Measurements from ENCODE around the gene TACC3.

The TACC3 gene

GRCh38 chr4:1744552-1744951 lies 23.2 kb downstream of the TACC3 start:
- in situ Hi-C loops (cut with MboI; ENCODE audit: low sequenced_read_pairs), result no loop called here

- in situ Hi-C loops (cut with MboI; ENCODE audit: low sequenced_read_pairs), result no loop called here
Measured at GRCh38 chr4:1745165-1745564, 23.8 kb downstream of the TACC3 start.

- in situ Hi-C loops (cut with MboI; ENCODE audit: low sequenced_read_pairs), result no loop called here
Measured at GRCh38 chr4:1745697-1746096, 24.4 kb downstream of the TACC3 start.

GRCh38 chr4:1746265-1746691 lies 25.0 kb downstream of the TACC3 start:
- in situ Hi-C loops (cut with MboI; ENCODE audit: low sequenced_read_pairs), result no loop called here

- in situ Hi-C loops (cut with MboI; ENCODE audit: low sequenced_read_pairs), result no loop called here
Measured at GRCh38 chr4:1746919-1747602, 25.7 kb downstream of the TACC3 start.

GRCh38 chr4:1747603-1747967 lies 26.3 kb downstream of the TACC3 start:
- in situ Hi-C loops (cut with MboI; ENCODE audit: low sequenced_read_pairs), result no loop called here

- in situ Hi-C loops (cut with MboI; ENCODE audit: low sequenced_read_pairs), result no loop called here
Measured at GRCh38 chr4:1748465-1748995, 27.2 kb downstream of the TACC3 start.

- in situ Hi-C loops (cut with MboI; ENCODE audit: low sequenced_read_pairs), result no loop called here
Measured at GRCh38 chr4:1749370-1749769, 28.0 kb downstream of the TACC3 start.

GRCh38 chr4:1749826-1750225 lies 28.5 kb downstream of the TACC3 start:
- in situ Hi-C loops (cut with MboI; ENCODE audit: low sequenced_read_pairs), result no loop called here

- in situ Hi-C loops (cut with MboI; ENCODE audit: low sequenced_read_pairs), result no loop called here
Measured at GRCh38 chr4:1750381-1751154, 29.2 kb downstream of the TACC3 start.

- in situ Hi-C loops (cut with MboI; ENCODE audit: low sequenced_read_pairs), result no loop called here
Measured at GRCh38 chr4:1751155-1751918, 30.0 kb downstream of the TACC3 start.

GRCh38 chr4:1751919-1752283 lies 30.6 kb downstream of the TACC3 start:
- in situ Hi-C loops (cut with MboI; ENCODE audit: low sequenced_read_pairs), result no loop called here

GRCh38 chr4:1752284-1753041 lies 31.1 kb downstream of the TACC3 start:
- in situ Hi-C loops (cut with MboI; ENCODE audit: low sequenced_read_pairs), result no loop called here

- in situ Hi-C loops (cut with MboI; ENCODE audit: low sequenced_read_pairs), result no loop called here
Measured at GRCh38 chr4:1753294-1753696, 32.0 kb downstream of the TACC3 start.

GRCh38 chr4:1753697-1754311 lies 32.5 kb downstream of the TACC3 start:
- in situ Hi-C loops (cut with MboI; ENCODE audit: low sequenced_read_pairs), result no loop called here

GRCh38 chr4:1754336-1754735 lies 33.0 kb downstream of the TACC3 start:
- in situ Hi-C loops (cut with MboI; ENCODE audit: low sequenced_read_pairs), result no loop called here

GRCh38 chr4:1755297-1755696 lies 34.0 kb downstream of the TACC3 start:
- in situ Hi-C loops (cut with MboI; ENCODE audit: low sequenced_read_pairs), result no loop called here

- in situ Hi-C loops (cut with MboI; ENCODE audit: low sequenced_read_pairs), result no loop called here
Measured at GRCh38 chr4:1756079-1756478, 34.8 kb downstream of the TACC3 start.

- in situ Hi-C loops (cut with MboI; ENCODE audit: low sequenced_read_pairs), result no loop called here
Measured at GRCh38 chr4:1756893-1757779, 35.8 kb downstream of the TACC3 start.
